Lung microvascular endothelial cell (primary cell): ENCODE data around the gene CREB3L1. TPM values are rescaled to one million over a fixed set of nuclear protein-coding genes. Genes with fewer than 3 reads are reported as not detected.
"Not testable (repeated sequence)": the region's sequence is repeated elsewhere in the genome, so short reads cannot be mapped to it uniquely, and the experiment has no call there.

ENCODE experiments used
- DNase-seq, 2 donors: peaks; one replicate each; pipeline versions ENCODE4 v3.0.0 to v3.0.0-alpha.2; 2010; ENCODE audit warnings: low read depth in 2 of 2
- total RNA-seq: library from RNA; depleted of rRNA; stranded (reverse); fragments of >200 nt; gene quantifications from 2 replicates; pipeline ENCODE4 v1.2.1, GENCODE V29; 2014

CREB3L1 gene
- total RNA-seq, 1 donor from 2014 or later = 0.20 TPM

DNA sequence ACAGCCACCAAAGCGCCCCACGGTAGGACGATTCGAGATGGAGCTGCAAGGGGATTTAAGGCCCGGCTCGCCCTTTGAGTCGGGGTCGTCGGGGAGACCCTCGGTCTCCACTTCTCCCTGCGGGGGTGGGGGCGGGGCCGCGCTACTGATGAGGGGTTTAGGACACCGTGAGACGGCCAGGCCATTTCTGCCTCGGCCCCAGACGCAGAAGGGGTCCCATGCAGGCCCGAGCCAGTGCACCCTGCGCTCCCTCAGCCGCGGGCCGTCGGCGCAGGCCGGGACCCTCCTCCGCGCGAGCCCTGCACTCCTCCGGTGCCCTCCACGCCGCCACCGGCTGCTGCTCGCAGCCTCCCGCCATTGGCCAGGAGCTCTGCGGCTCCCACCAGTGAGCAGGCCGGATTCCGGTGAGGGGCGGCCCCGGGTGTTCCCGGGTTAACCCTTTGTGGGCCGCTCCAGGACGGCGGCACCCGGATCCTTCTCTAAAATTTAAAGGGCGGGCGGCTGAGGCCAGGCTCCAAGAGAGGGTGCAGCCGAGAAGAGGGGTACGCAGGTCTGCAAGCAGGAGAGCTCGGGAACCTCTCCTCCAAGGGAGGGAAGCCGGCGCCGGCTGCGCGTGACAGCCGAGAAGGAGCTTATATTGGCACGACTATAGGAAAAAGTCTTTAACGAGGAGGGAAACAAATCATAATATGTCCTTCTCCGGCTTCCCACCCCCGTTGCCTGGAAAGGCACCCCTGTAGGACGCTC, 18.0 kb downstream of the CREB3L1 start:
- peak; percentile 71 for DNase-seq

DNA sequence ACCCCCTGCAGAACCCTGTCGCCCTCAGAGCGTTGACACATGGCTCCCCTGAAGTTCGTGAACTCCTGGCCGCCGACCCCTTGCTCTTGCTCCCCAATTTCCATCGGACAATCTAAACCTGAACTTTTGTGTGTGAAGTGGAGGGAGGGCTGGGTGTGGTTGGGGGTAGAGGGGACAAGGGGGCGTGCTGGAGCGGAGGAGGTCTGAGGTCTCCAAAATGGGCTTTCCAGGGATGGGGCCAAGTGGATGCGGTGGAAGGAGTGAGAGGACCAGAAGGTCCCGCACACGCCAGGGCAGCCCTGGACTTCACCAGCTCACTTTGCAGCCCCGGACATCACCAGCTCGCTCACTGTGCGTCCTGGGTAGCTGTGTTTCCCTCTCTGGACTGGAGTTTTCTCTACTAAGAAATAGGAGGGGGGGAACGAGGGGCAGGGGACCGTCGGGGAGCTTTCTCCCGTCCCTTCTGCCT, 18.6 kb downstream of the CREB3L1 start:
- no peak for DNase-seq

DNA sequence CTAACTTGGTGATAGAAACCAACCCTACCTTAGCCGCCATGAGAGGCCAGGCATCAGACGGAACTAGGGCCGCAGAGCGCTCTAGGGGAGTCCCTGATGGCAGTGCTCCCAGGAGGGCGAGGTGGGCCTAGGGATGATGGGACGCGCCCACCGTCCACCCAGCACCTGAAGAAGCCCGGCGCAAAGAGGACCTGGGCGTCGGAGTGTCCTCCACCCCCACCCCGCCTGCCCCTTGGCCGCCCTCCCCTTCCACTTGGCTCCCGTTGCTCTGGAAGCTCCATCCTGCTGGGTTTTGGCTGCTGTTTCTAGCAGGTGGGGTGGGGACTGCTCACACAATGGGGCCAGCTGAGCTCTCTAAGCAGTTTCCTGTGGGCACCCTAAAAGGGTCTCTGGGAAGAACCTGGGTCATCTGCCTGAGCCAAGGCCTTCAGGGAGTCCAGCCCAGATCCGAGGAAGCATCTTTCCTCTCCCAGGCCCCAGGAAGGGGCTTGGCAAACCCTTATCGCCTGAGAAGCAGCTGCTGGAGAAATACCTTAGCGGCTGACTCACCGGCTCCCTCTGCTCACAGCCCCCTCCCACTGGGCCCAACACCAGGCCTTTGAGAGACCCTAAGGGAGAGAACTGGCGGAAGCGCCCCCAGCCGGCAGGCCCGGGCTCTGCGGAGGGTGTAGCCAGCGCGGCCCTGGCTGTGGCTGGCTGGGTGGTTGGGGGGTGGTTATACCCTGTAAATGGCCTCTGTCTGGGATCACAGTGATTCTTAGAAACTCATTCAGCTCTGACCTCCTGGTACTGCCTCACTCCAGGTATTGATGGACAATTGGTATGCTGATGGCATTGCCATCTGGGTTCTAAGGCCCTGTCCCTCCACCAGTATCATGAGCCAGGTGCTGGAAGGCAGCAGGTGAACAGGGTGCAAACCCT, 19.3 kb downstream of the CREB3L1 start:
- peak; percentile 22 to 73 for DNase-seq

DNA sequence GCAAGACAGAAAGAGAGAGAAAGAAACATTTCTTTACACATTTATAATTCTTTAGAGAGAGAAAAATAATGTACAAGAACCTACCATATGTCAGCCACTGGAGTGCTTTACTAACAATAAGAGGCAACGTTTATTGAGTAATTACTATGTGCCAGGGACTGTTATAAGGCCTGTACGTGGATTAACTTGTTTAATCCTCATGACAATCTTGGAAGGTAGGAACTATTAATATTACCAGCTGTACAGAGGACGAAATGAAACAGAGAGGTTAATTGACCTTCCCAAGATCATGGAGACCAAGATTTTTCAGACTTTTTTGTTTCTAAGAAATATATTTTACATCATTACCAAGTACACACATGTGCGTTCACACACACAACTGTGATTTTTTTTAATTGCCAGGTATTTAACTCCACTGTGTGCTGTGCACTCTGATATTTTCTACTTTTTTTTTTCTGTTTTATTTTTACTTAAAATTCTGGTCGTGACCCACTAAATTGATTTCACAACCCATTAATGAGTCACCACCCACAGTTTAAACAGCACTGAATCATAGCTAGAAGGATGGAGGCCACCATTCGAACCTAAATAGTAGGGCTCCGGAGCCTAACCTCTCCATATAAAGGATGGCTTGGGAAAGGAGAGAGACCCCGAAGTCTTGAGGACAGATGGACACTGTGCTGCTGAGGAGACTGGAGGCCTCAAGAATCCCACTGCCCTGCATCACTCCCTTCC, 21.4 kb downstream of the CREB3L1 start:
- DNase-seq = peak in 1 of 2 donors; percentile 51

DNA sequence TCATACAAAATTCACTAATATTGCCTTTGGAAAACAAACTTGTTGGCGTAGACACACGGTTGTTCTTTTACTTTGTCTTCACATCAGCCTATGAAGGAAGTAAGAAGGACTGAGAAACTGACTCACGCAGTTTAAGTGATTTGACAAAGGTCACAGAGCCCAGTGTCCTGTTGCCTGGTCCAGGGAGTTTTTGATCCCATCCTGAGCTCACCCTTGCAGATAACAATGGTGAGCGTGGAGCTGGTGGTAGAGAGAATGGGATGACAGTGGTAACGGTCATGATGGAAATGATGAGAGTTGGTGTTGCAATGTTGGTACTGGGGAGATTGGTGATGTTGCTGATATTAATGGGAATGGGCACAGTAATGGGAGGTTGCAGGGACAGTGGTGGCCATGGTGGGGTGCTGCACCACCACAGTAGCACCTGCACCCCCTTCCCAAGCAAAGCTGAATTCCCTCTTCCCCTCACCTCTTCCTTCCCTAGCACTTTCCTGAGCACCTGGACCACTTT, 22.0 kb downstream of the CREB3L1 start:
- no peak for DNase-seq

DNA sequence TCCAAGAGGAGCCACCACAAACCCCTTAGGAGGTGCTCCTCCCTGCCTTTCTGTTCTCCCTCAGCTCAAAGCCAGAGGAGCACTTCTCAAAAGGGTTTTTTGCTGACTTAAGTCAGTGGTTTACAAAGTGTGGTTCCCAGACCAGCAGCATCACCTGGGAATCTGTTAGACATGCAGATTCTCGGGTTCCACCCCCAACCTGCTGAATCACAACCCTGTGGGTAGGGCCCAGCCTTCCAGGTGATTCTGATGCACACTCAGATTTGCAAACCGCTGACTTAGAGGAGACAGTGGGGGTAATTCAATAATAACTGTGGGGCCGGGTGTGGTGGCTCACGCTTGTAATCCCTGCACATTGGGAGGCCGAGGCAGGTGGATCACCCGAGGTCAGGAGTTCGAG, 22.8 kb downstream of the CREB3L1 start:
- DNase-seq = no peak

DNA sequence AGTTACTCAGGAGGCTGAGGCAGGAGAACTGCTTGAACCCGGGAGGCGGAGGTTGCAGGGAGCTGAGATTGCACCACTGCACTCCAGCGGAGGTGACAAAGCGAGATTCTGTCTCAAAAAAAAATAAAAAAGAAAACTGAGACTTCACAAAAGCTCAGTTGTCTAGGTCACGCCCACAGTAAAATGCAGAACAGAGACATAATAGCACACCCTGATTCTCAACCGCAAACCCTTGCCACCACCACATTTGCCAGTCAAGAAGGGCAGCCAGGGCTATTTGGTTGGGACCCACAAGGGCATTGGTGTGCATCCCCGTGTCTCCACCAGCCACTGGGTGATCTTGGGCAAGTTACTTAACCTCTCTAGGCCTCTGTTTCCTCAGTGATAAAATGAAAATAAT, 25.4 kb downstream of the CREB3L1 start:
- no peak for DNase-seq

DNA sequence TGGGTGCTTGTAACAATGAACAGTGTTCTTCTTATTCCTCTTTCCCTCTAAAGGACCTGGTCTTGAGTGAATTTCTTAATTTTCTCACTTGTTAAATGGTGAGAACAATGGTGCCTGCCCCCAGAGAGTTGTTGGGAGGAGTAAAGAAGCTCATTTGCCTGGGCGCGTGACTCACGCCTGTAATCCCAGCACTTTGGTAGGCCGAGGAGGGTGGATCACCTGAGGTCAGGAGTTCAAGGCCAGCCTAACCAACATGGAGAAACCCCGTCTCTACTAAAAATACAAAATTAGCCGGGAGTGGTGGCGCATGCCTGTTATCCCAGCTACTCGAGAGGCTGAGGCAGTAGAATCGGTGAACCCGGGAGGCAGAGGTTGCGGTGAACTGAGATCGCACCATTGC, 26.6 kb downstream of the CREB3L1 start:
- not testable (repeated sequence) for DNase-seq

DNA sequence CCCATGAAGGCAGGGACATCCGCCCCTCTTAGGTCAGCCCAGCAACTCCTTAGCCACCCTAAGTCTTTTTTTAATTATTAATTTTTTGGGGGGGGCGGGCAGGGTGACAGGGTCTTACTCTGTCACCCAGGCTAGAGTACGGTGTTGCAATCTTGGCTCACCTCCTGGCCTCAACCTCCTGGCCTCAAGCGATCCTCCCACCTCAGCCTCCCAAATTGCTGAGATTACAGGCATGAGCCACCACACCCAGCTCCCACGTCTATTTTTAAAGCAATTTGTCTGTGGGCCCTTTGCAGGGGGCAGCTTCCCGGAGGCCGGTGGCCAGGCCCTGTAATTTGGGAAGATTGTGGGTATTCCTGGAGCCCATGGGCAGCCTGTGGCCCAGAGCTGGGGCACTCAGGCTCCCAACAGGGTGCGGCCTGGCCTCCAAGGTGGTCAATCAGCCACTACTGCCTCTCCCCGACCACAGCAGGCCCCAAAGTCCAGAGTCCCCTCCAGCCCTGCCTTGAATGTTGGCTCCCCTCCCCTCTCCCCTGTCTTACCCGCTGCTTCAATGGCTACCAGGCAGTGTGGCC, 27.2 kb downstream of the CREB3L1 start:
- no peak for DNase-seq

DNA sequence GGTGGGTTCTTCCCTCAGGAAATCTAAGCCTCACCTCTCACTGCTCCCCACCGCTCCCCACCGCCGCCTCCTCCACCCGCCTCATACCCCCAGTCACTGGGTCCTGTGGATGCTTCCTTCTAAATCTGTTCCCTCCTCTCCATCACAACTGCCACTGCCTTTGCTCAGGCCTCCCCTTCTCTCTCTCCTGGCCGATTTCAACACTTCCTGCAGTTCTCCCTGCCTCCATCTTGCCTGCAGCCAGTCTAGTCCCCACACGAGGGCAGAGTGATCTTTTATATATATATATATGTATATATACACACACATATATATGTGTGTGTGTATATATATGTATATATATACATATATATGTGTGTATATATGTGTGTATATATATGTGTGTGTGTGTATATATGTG, 27.8 kb downstream of the CREB3L1 start:
- DNase-seq = peak in 1 of 2 donors; percentile 31

DNA sequence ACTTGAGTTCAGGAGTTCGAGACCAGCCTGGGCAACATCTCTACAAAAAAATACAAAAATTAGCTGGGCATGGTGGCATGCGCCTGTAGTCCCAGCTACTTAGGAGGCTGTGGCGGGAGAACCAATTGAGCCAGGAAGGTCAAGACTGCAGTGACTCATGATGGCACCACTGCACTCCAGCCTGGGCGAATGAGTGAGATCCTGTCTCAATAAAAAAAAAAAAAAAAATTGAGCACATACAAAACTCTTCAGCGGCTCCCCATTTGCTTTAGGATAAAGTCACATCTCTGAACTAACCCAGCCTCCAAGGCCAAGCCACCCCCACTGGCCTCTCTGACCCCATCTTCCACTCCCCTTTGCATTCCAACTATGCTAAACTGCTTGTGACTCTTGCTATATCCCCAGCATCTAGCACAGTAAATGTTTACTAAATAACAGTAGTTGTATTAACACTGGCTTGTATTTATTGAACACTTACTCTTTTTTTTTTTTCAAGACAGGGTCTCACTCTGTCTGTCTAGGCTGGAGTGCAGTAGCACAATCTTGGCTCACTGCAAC, 28.9 kb downstream of the CREB3L1 start:
- no peak for DNase-seq

DNA sequence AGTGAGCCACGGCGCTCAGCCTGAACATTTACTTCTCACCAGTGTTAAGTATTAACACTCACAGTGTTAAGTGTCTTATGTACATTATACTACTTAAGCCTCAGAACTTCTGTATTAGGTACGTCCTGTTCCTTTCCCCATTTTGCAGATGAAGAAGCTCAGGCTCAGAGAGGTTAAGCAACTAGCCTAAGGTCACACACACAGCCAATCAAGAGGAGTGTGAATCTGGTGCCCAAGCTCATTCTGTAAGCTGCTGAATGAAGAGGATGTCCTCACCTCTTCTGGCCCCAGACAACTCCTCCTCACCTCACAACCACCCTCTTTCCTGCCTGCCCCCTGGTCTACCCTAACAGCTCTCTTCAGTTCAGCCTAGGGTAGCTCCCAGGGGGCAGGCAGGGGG, 29.9 kb downstream of the CREB3L1 start:
- no peak for DNase-seq

DNA sequence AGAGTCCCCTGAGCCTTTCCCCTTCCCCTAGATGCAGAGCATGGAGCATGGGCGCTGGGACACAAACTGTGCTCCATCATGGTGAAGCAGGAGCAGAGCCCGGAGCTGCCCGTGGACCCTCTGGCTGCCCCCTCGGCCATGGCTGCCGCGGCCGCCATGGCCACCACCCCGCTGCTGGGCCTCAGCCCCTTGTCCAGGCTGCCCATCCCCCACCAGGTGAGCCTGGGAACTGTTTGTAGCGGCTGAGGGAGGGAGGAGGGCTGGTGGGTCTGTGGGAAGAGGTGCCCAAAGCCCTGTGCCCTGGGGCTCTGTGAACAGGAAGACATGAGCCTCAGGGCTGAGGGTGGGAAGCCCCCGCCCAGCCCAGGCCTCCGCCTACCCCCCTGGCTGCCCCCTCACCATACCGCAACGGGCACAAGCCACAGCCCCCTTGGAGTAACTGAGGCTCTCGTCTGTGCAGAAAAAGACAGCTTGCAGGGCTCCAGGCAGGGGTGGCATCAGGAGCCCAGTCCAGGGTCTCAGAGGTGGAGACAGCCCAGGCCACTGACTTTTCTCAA, 30.4 kb downstream of the CREB3L1 start:
- no peak for DNase-seq

DNA sequence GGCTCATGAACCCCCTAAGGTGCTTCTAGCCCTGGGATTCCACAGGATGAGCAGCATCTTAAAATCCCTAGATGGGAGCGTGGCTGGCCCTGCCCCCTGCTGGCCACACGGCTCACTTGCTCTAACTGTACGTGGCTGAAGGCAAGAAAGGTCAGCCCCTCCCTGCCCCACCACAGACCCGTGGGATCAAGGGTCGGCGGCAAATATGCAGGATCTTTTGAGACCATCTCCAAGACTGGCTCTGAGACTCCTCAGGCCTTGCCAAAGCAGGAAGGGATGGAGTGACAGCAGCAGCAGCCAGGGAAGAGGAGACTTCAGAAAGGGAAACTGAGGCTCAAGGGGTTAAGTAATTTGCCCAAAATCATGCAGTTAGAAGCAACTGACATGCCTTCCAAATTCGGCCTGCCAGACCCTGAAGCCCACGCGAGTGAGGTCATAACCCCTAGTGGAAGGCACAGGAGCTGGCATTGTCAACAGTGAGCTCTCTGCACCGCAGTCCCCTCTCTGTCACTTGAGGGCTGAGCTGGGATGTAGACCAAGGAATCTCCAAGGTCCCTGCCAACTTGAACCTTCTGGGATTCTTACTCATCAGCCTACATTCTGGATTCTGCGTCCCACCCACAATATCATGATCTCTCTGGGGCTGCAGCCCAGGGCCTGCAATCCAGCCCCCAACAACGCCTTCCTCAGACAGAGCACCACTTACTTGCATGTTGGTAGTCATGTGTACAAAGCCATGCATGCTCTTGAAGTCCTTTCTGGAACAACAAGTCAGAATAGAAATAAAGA, 31.4 kb downstream of the CREB3L1 start:
- DNase-seq = peak; percentile 70 to 78

DNA sequence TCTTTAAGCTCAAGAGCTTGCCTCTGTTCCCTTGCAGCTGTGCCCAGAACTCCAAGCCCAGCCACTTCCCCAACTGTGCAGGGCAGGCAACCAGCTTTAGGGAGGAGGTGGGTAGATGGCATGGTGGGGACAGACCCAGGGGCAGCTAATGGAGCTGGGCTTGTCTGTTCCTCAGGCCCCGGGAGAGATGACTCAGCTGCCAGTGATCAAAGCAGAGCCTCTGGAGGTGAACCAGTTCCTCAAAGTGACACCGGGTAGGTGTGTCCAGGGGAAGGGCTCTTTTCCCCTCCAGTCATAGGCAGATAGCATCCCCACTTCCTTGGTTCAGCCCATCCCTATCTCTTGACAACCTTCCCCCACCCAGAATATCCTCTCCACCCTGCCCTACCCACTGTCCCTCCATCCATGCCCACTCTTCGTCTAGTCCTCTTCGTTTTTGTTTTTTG, 32.4 kb downstream of the CREB3L1 start:
- no peak for DNase-seq

DNA sequence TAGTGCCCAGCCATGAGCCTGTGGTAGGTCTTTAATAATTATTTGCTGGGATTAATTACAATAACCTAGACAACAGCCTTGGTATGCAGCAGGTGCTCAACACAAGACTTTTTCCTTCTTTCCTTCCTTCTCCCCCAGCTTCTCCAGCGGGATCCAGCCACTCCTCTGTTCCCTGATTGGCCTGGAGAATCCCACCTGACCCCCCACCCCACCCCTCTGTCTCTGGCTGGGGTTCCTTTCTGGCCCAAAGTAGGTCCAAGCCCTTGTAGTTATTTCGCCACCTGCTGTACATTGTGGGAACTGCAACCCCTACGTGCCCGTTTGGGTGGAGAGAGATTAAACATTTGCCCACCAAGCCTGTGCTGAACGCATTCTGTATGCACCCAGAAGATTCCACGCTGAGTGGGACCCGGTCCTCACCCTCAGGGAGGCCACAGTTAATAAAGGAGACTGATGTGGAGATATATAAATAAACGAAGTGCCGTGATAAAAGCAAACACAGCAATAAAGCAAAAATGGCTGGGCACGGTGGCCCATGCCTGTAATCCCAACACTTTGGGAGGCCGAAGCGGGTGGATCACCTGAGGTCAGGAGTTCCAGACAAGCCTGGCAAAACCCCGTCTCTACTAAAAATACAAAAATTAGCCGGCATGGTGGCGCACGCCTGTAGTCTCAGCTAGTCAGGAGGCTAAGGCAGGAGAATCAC, 37.7 kb downstream of the CREB3L1 start:
- DNase-seq = peak; percentile 76 to 77

DNA sequence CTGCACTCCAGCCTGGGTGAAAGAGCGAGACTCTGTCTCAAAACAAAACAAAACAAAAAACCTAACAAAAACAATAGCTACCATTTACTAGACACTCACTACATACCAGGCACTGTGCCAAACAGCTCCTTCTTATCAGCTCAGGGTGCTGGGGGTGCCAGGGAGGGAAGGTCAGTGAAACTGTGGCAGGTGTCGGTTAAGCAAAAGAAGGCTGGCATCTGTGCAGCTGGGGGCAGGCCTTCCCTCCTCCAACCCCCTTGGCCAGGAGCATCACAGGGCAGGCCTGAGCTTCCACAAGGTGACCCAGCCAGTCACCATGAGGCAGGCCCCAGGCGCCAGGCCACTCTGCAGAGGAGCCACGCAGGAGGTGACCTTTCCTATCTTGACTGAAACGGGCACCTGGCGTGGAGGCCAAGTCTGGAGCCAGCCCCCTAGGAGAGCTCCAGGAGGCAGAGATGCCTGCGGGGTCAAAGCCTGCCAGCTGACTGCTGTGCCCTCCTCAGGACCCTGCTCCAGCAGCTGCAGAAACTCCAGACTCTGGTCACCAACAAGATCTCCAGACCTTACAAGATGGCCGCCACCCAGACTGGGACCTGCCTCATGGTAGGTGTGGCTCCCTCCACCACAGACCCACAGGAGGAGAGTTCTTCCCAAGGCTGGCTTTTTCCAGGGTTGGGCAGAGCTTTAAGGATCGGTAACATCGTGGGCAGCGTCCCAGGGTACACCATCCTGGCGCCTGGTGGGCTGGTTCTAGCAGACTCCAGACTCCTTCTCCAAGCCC, 38.5 kb downstream of the CREB3L1 start:
- no peak for DNase-seq

DNA sequence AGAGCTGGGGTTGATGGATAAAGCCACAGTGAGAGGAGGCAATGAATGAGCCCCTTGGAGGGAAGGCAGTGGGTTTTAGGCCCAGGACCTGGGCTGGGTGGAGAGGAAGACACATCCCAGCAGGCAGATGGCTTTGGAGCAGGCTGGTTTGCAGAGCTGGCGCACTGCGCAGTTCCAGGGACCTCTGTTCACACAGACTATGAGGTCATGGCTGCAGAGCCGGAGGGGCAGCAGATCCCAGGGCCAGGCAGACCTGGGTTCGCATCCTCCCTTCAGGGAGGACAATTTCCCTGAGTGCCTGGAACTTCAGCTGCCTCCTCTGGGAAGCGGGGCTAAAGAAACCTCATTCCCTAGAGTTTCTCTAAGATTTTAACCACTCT, 41.6 kb downstream of the CREB3L1 start:
- no peak for DNase-seq
